ENCODE results near the gene MDH2. TPM values are rescaled to one million over a fixed set of nuclear protein-coding genes. Genes with fewer than 3 reads are reported as not detected.

MDH2 gene
- total RNA-seq, 2 experiments from 2014 or later: 148 to 166 TPM

DNA sequence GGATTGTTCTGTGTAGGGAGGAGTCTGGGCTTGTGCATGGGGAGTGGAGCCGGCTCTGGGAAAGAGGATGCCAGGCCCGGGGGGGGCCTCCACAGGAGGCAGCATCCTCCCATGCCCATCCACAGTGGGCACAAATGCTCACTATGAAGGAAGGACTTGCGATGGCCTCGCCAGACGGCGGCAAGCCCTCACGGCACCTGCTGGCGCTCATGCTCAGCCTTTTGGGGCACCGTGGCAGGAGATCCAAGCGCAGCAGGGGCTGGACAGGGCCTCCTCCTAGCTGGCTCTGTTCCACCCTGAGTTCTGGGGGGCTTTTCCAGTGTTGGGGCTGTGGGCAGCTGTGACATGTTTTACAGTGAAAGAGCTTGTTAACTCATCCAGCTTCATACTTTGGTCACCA lies 15.2 kb downstream of the MDH2 start:
- Mint-ChIP-seq H3K4me1 (ENCODE audit: low read depth) (no peaks in the 10 kb centered on the region), H3K4me3 (no peak overlapping the region), H3K27ac (peak overlapping the region; percentile 34), H3K36me3 (ENCODE audit: low read depth) (peaks cover 65% of the 10 kb centered on the region), H3K9me3 (ENCODE audit: insufficient read depth) (no peaks in the 10 kb centered on the region), H3K27me3 (ENCODE audit: low read depth) (no peaks in the 10 kb centered on the region)
- DNase-seq: no peak
- CTCF ChIA-PET: no interaction called here
- POLR2A ChIA-PET: no interaction called here
- no peak for ATAC-seq

DNA sequence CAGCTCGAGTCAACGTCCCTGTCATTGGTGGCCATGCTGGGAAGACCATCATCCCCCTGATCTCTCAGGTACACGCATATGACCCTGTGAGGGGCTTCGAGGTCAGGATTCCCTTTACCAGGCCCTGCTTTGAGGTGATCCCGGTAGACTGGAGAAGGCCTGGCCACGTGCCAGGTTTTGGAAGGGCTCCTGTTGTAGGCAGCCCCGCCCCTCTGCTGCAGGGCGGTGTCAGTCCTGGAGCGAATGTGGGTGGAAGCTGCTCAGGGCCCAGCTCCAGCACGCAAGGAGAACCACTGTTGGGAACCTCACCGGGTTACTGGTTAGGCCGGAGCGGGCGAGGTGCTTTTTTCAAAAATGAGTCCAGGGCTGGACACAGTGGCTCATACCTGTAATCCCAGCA lies 15.6 kb downstream of the MDH2 start:
- Mint-ChIP-seq H3K36me3 (ENCODE audit: low read depth) (peaks cover 62% of the 10 kb centered on the region), H3K4me1 (ENCODE audit: low read depth) (no peaks in the 10 kb centered on the region), H3K27me3 (ENCODE audit: low read depth) (no peaks in the 10 kb centered on the region), H3K27ac (peak overlapping the region; percentile 34), H3K4me3 (no peak overlapping the region), H3K9me3 (ENCODE audit: insufficient read depth) (no peaks in the 10 kb centered on the region)
- no peak for ATAC-seq
- DNase-seq: no peak
- POLR2A ChIA-PET: no interaction called here
- CTCF ChIA-PET: no interaction called here

DNA sequence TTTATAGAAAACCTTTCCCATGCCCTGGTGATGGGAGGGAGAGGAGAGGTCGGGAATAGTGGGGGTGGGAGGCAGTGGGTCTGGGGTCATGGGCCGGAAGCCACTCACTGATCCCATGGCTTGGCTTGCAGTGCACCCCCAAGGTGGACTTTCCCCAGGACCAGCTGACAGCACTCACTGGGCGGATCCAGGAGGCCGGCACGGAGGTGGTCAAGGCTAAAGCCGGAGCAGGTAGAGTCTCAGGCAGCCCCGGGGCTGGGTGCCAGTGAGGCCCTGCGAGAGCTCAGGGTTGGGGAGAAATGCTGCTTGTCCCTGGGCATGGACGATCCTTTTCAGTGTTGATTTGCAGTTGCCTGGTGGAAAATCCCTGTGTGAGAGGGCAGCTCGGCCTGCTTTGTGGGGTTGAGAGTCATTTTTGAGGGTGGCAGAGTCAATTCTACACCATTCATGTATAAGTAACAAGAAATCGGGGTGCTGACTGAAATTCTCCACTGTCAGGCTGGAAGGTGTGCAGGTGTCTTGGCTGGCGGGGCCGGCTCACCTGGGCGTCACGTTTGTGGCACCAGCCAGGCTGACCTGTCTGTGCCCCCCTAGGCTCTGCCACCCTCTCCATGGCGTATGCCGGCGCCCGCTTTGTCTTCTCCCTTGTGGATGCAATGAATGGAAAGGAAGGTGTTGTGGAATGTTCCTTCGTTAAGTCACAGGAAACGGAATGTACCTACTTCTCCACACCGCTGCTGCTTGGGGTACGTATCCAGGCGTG lies 16.5 kb downstream of the MDH2 start:
- ChIA-PET CTCF (no interaction called here), POLR2A (no interaction called here)
- H3K4me3 Mint-ChIP-seq: no peak overlapping the region
- no peaks in the 10 kb centered on the region for H3K27me3 Mint-ChIP-seq (ENCODE audit: low read depth)
- H3K9me3 Mint-ChIP-seq (ENCODE audit: insufficient read depth): no peaks in the 10 kb centered on the region
- no peak for ATAC-seq
- no peaks in the 10 kb centered on the region for H3K4me1 Mint-ChIP-seq (ENCODE audit: low read depth)
- H3K36me3 Mint-ChIP-seq (ENCODE audit: low read depth): peaks cover 62% of the 10 kb centered on the region
- DNase-seq: no peak
- no peak overlapping the region for H3K27ac Mint-ChIP-seq

DNA sequence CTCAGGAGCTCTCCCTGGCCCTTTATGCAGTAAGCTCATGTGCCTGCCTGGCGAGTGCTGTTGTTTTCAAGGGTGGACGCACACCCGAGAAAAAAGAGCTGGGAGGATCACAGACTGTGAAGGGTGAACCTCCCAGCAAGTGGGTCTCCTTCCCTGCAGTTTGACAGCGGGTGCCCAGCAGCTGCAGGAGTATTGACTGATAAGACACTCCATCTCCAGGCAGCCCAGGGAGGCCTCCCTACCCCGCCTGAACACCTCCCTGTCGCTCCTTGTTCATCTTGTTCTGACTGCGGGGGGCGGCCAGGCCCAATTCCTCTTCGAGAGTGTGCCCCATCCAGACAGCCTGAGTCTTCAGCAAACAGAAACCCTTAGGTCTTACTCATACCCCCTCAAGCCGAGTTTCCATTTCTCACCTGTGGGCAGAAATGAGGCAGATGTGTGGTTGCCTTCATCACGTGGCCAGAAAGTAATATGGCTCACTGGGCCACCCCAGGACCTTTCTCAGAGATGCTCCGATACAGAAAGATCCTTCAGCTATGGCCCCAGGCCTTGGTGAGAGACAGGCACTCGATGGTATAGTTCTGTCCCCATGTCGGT lies 17.2 kb downstream of the MDH2 start:
- Mint-ChIP-seq H3K9me3 (ENCODE audit: insufficient read depth) (no peaks in the 10 kb centered on the region), H3K4me3 (no peak overlapping the region), H3K27ac (peak overlapping the region; percentile 34), H3K27me3 (ENCODE audit: low read depth) (no peaks in the 10 kb centered on the region), H3K36me3 (ENCODE audit: low read depth) (peaks cover 57% of the 10 kb centered on the region), H3K4me1 (ENCODE audit: low read depth) (no peaks in the 10 kb centered on the region)
- ATAC-seq: peak; percentile 15
- CTCF ChIA-PET: no interaction called here
- POLR2A ChIA-PET: no interaction called here
- DNase-seq: no peak

DNA sequence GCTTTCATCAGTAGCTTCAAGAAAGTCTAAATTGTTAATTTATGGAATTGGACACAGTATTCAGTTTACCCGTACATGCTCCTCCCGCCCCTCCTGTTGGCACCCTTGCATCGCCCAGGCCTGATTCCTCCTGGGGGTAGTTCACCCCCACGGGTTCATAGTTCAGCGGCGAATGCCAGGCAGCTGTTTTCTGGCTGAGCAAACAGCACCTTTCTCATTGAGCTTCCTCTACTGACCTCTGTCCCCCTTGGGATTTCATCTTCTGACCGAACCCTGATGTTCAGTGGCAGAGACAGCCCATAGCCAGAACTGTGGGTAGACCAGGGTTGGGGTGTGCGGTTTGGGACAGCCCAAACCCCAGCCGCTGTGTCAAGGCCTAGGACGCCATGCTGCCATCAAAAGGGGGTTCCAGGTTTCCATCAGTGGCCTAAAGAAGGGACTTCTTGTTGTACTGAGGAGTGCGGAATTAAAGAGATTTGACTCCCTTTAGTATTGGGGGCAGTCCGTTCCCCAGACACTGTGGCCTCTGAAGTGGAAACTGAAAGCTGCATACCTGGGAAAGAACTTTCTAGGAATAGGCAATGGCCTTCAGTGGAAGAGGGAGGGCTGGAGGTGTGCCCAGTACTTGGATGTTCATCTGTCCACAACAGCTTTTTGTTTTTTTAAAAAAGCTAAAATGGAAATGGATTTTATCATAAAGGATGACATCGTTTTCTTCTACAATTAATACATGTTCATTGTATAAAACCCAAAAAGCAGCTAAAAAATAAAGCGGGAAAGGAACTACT lies 19.0 kb downstream of the MDH2 start:
- Mint-ChIP-seq H3K4me1 (ENCODE audit: low read depth) (no peaks in the 10 kb centered on the region), H3K9me3 (ENCODE audit: insufficient read depth) (no peaks in the 10 kb centered on the region), H3K27me3 (ENCODE audit: low read depth) (no peaks in the 10 kb centered on the region), H3K4me3 (no peak overlapping the region), H3K27ac (no peak overlapping the region), H3K36me3 (ENCODE audit: low read depth) (peaks cover 43% of the 10 kb centered on the region)
- CTCF ChIA-PET: no interaction called here
- POLR2A ChIA-PET: no interaction called here
- DNase-seq (no peak), ATAC-seq (no peak)

DNA sequence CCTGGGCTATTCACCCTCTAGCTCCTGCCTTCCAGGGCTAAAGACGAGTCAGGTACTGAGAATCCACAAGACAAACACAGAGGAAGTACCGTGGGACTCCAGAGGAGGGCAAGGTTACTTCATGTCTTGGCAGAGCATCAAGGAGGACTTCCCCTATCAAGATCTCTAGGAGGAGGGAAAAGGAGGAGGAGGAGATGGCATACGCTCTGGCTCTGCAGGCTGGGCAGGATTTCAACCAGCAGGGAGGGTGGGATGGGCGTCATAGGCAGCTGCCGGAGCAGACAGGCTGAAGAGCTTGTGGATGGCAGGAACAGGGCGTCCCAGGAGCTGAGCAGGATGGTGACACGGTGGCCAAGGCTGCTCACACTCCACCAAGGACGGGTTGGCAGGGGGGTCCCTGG lies 21.3 kb downstream of the MDH2 start:
- ChIA-PET POLR2A (no interaction called here), CTCF (interaction anchor here (1.3 kb wide), 1 partner anchor 49 kb away, joined by 3 read pairs; no protein-coding TSS in a partner anchor)
- no peak overlapping the region for H3K27ac Mint-ChIP-seq
- H3K27me3 Mint-ChIP-seq (ENCODE audit: low read depth): no peaks in the 10 kb centered on the region
- H3K4me3 Mint-ChIP-seq: no peak overlapping the region
- DNase-seq (no peak), ATAC-seq (no peak)
- no peaks in the 10 kb centered on the region for H3K9me3 Mint-ChIP-seq (ENCODE audit: insufficient read depth)
- H3K4me1 Mint-ChIP-seq (ENCODE audit: low read depth): no peaks in the 10 kb centered on the region
- peaks cover 29% of the 10 kb centered on the region for H3K36me3 Mint-ChIP-seq (ENCODE audit: low read depth)

DNA sequence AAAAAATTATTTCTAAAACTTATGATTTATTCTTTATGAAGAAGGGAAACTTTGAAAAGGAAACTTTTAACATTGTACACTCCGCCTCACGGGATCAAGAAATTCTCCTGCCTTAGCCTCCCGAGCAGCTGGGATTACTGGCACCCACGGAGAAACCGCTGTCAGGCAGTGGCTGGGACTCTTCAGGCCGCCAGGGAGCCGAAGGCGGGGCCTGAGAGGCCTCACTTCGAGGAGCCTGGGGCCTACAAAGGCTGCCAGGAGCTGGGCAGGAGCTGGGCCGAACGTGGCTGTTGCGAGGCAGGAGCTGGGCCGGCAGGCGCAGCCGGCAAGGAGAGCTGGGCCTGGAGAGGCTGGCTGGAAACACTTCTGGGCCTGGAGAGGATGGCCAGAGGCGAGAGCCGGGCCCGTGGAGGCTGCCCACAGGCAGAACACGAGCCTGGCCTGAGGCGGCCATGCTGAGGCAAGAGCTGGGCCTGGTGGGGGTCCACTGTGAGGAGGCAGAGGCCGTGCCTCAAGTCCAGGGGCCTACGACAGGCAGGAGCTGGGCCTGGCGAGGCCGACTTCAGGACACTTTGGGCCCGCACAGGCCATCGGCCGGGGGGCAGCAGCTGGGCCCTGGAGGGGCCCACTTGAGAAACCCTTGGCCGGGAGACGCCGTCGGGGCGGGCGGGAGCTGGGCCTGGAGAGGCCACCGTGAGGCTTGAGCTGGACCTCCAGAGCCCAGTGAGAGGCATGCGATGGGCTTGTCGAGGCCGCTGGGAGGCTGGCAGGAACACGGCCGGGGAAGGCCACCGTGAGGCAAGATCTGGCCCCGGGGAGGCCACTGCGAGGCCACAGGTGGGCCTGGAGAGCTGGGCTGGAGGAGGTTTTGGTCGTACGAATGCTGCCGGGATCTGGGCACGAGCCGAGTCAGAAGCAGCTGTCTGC lies 23.7 kb downstream of the MDH2 start:
- no peaks in the 10 kb centered on the region for H3K27me3 Mint-ChIP-seq (ENCODE audit: low read depth)
- H3K9me3 Mint-ChIP-seq (ENCODE audit: insufficient read depth): no peaks in the 10 kb centered on the region
- ATAC-seq (no peak), DNase-seq (no peak)
- H3K27ac Mint-ChIP-seq: no peak overlapping the region
- H3K4me1 Mint-ChIP-seq (ENCODE audit: low read depth): no peaks in the 10 kb centered on the region
- ChIA-PET CTCF (interaction anchor here (1.2 kb wide), 1 partner anchor 37 kb away, joined by 3 read pairs; no protein-coding TSS in a partner anchor), POLR2A (no interaction called here)
- H3K36me3 Mint-ChIP-seq (ENCODE audit: low read depth): peaks cover 10% of the 10 kb centered on the region
- H3K4me3 Mint-ChIP-seq: no peak overlapping the region

DNA sequence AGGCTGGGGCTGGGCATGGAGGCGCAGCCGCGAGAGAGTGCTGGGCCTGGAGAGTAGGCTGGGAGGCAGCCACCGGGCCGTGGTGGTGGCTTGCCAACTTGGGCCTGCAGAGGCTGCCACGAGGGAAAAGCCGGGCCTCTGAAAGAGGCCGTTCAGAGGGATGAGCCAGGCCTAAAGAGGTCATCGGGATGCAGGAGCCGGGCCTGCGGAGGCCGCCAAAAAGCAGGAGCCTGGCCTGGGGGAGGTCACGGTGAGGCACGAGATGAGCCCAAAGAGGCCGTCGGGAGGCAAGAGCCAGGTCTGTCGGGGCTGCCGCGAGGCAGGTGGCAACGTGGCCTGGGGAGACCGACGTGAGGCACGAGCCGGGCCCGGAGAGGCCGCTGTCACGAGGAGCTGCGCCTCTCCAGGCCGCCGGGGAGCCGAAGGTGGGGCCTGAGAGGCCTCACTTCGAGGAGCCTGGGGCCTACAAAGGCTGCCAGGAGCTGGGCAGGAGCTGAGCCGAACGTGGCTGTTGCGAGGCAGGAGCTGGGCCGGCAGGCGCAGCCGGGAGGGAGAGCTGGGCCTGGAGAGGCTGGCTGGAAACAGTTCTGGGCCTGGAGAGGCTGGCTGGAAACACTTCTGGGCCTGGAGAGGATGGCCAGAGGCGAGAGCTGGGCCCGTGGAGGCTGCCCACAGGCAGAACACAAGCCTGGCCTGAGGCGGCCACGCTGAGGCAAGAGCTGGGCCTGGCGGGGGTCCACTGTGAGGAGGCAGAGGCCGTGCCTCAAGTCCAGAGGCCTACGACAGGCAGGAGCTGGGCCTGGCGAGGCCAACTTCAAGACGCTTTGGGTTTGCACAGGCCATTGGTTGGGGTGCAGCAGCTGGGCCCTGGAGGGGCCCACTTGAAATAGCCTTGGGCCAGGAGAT lies 24.6 kb downstream of the MDH2 start:
- ChIA-PET POLR2A (no interaction called here), CTCF (no interaction called here)
- ATAC-seq (no peak), DNase-seq (no peak)
- Mint-ChIP-seq H3K4me3 (no peak overlapping the region), H3K4me1 (ENCODE audit: low read depth) (peaks cover 3% of the 10 kb centered on the region), H3K27ac (no peak overlapping the region), H3K36me3 (ENCODE audit: low read depth) (peaks cover 5% of the 10 kb centered on the region), H3K9me3 (ENCODE audit: insufficient read depth) (no peaks in the 10 kb centered on the region), H3K27me3 (ENCODE audit: low read depth) (no peaks in the 10 kb centered on the region)

DNA sequence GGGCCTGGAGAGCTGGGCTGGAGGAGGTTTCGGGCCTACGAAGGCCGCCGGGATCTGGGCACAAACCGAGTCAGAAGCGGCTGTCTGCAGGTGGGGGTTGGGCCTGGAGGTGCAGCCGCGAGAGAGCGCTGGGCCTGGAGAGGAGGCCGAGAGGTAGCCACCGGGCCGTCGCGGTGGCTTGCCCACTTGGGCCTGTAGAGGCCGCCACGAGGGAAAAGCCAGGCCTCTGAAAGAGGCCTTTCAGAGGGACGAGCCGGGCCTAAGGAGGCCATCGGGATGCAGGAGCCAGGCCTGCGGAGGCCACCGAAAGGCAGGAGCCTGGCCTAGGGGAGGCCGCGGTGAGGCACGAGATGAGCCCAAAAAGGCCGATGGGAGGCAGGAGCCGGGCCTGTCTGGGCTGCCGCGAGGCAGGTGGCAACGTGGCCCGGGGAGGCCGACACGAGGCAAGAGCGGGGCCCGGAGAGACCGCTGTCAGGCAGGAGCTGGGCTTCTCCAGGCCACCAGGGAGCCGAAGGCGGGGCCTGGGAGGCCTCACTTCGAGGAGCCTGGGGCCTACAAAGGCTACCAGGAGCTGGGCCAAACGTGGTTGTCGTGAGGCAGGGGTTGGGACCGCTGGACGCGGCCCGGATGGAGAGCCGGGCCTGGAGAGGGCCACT lies 25.6 kb downstream of the MDH2 start:
- Mint-ChIP-seq H3K9me3 (ENCODE audit: insufficient read depth) (no peaks in the 10 kb centered on the region), H3K4me3 (no peak overlapping the region), H3K4me1 (ENCODE audit: low read depth) (peaks cover 3% of the 10 kb centered on the region), H3K36me3 (ENCODE audit: low read depth) (peaks cover 2% of the 10 kb centered on the region), H3K27ac (no peak overlapping the region), H3K27me3 (ENCODE audit: low read depth) (no peaks in the 10 kb centered on the region)
- no peak for DNase-seq
- ChIA-PET CTCF (no interaction called here), POLR2A (no interaction called here)
- ATAC-seq: no peak

DNA sequence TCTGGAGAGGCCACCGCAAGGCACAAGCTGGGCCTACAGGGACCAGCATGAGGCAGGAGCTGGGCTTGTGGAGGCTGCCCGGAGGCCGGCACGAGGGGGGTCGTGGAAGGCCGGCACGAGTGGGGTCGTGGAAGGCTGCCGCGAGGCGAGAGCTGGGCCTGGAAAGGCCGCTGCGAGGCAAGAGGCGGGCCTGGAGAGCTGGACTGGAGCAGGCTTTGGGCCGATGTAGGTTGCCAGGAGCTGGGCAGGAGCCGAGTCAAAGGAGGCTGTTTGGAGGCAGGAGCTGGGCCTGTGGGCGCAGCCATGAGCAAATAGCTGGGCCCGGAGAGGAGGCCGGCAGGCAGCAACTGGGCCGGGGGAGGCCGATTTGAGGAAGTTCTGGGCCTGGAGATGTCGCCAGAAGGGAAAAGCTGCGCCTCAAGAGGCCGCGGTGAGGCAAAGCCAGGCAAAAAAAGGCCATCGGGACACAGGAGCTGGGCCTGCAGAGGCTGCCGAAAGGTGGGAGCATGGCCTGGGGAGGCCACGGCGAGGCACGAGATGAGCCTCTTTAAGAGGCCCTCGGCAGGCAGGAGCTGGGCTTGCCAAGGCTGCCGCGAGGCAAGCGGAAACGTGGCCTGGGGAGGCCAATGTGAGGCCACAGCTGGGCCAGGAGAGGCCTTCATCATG lies 26.5 kb downstream of the MDH2 start:
- ATAC-seq (no peak), DNase-seq (no peak)
- no peak overlapping the region for H3K27ac Mint-ChIP-seq
- ChIA-PET CTCF (no interaction called here), POLR2A (interaction anchor here (0.7 kb wide), 1 partner anchor 16 kb away, joined by 4 read pairs; no protein-coding TSS in a partner anchor)
- no peaks in the 10 kb centered on the region for H3K27me3 Mint-ChIP-seq (ENCODE audit: low read depth)
- no peaks in the 10 kb centered on the region for H3K9me3 Mint-ChIP-seq (ENCODE audit: insufficient read depth)
- peaks cover 3% of the 10 kb centered on the region for H3K4me1 Mint-ChIP-seq (ENCODE audit: low read depth)
- no peaks in the 10 kb centered on the region for H3K36me3 Mint-ChIP-seq (ENCODE audit: low read depth)
- H3K4me3 Mint-ChIP-seq: no peak overlapping the region

Data from activated CD8-positive, alpha-beta T cell treated with anti-CD3 and anti-CD28 coated beads, Interleukin-2, amount 10 ng/mL, durations not matched to agents 7 days and 5 days (primary cell).